ENCODE measurements around the gene INPP5J.

Gene INPP5J

GRCh38 chr22:31083923-31084810, 38.6 kb upstream of the INPP5J start:
- TF ChIP-seq CTCF (IDR thresholded peaks at IDR 0.05; ENCODE audit: low read depth, low read length, missing control alignments): no peak
- peak overlapping the region; percentile 87 for H3K4me3 ChIP-seq (ENCODE audit: low read depth, low read length)
- no peak for DNase-seq (ENCODE audit: low read depth)

GRCh38 chr22:31084811-31085492, 37.8 kb upstream of the INPP5J start:
- peak overlapping the region; percentile 87 for H3K4me3 ChIP-seq (ENCODE audit: low read depth, low read length)
- peak; percentile 40 for DNase-seq (ENCODE audit: low read depth)
- peak; percentile 84 for TF ChIP-seq CTCF (IDR thresholded peaks at IDR 0.05; ENCODE audit: low read depth, low read length, missing control alignments)

- TF ChIP-seq CTCF (IDR thresholded peaks at IDR 0.05; ENCODE audit: low read depth, low read length, missing control alignments): no peak
- no peak for DNase-seq (ENCODE audit: low read depth)
- peak overlapping the region; percentile 87 for H3K4me3 ChIP-seq (ENCODE audit: low read depth, low read length)
These were observed 37.3 kb upstream of the INPP5J start for GRCh38 chr22:31085493-31085824.

- peak overlapping the region; percentile 87; the same call in 1 of the 2 replicates for H3K4me3 ChIP-seq (ENCODE audit: low read depth, low read length)
- DNase-seq (ENCODE audit: low read depth): no peak
- no peak for TF ChIP-seq CTCF (IDR thresholded peaks at IDR 0.05; ENCODE audit: low read depth, low read length, missing control alignments)
These were observed 36.8 kb upstream of the INPP5J start for GRCh38 chr22:31085928-31086327.

DNA sequence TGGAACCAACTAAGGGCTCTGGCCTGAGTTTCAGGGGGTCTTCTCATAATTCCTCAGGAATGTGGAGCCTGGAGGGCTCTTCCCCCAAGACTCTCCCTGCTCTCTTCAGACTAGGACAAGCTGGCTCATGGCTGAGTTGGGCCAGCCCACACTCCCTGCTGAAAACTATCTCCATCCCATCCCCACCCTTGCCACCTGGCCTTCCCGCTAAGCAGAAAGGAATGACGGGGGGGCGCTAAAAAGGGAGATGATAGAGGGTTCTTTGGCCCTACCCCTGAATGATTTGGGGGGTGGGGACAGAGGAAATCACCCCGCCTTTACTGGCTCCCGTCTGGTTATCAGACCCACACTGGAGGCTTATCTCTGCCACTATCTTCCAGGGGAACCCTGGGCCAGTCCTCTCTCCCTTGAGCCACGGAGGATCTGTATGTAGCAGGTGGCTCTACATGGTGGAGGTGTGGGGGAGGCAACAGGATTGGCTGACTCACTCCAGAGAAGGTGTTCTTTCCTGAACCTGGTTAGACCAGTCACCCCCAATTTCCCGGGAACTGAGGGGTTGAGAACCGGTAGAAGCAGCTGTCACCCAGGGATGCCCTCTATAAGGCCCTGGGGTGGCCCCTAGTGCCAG, 35.9 kb upstream of the INPP5J start:
- TF ChIP-seq CTCF (IDR thresholded peaks at IDR 0.05; ENCODE audit: low read depth, low read length, missing control alignments): no peak
- no peak for DNase-seq (ENCODE audit: low read depth)
- H3K4me3 ChIP-seq (ENCODE audit: low read depth, low read length): no peak overlapping the region

- no peak for DNase-seq (ENCODE audit: low read depth)
- no peak for TF ChIP-seq CTCF (IDR thresholded peaks at IDR 0.05; ENCODE audit: low read depth, low read length, missing control alignments)
- no peak overlapping the region for H3K4me3 ChIP-seq (ENCODE audit: low read depth, low read length)
These were observed 35.0 kb upstream of the INPP5J start for GRCh38 chr22:31087744-31088215.
